ENCODE data around the gene GRP. TPM values are rescaled to one million over a fixed set of nuclear protein-coding genes. Genes with fewer than 3 reads are reported as not detected.

GRP gene
- total RNA-seq, 1 experiment from 2014 or later, result not detected

DNA sequence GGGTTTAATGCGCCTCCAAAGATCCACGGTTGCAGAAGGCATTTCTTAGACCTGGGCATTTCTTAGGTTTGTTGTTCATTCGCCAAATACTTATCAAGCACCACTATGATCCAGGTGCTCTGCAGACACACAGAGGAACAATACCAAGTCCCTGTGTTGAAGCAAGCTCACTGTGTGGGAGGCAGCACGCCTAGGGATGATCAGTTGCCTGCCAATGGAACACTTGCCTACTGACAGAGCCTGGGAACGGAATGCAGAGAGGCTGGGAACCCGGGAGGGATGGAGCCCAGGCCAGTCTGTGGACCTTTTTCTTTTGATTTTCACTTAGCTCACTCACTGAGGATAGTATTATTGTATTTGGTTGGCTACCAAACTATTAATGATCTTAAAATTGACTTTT, 1.9 kb upstream of the GRP start (continued):
- TF ChIP-seq, protein P1, sequence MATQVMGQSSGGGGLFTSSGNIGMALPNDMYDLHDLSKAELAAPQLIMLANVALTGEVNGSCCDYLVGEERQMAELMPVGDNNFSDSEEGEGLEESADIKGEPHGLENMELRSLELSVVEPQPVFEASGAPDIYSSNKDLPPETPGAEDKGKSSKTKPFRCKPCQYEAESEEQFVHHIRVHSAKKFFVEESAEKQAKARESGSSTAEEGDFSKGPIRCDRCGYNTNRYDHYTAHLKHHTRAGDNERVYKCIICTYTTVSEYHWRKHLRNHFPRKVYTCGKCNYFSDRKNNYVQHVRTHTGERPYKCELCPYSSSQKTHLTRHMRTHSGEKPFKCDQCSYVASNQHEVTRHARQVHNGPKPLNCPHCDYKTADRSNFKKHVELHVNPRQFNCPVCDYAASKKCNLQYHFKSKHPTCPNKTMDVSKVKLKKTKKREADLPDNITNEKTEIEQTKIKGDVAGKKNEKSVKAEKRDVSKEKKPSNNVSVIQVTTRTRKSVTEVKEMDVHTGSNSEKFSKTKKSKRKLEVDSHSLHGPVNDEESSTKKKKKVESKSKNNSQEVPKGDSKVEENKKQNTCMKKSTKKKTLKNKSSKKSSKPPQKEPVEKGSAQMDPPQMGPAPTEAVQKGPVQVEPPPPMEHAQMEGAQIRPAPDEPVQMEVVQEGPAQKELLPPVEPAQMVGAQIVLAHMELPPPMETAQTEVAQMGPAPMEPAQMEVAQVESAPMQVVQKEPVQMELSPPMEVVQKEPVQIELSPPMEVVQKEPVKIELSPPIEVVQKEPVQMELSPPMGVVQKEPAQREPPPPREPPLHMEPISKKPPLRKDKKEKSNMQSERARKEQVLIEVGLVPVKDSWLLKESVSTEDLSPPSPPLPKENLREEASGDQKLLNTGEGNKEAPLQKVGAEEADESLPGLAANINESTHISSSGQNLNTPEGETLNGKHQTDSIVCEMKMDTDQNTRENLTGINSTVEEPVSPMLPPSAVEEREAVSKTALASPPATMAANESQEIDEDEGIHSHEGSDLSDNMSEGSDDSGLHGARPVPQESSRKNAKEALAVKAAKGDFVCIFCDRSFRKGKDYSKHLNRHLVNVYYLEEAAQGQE (IDR thresholded peaks at IDR 0.05; ENCODE audit: low read depth), result no peak

DNA sequence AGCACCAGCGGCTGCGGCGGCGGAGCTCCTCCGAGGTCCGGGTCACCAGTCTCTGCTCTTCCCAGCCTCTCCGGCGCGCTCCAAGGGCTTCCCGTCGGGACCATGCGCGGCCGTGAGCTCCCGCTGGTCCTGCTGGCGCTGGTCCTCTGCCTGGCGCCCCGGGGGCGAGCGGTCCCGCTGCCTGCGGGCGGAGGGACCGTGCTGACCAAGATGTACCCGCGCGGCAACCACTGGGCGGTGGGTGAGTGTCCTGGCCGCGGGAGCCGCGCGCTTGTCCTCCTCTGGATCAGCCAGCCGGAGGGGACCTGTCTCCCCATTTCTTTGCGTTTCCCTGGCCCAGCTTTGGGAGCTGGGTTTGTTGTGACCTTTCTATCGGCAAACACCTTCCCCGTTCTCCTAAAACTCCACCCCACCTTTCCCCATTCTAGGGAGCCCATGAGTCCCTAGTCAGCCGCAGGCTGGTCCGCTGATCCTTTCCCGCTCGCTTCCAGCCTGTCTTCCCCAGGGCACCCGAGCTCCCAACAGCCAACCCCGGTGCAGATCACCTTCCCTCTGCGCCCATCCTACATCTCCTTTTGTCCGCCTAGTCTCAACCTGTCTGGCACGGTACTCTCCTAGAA, 316 bp downstream of the GRP start:
- ChIA-PET RAD21 (ENCODE audit: low non-redundant PET in 1 of 2, low total read pairs in 2 of 2, uncharacterized antibody in 2 of 2, unreplicated experiment in 2 of 2) (interaction anchor here in 1 of 2 experiments (0.7 kb wide), 1 partner anchor 112 kb away, joined by 5 read pairs; no protein-coding TSS in a partner anchor), CTCF (no interaction called here), POLR2A (no interaction called here)
- BruUV-seq (replicated peaks), result no TSS peak
- Histone ChIP-seq H3K9ac (ENCODE audit: low read length) (no peak overlapping the region), H3K4me1 (ENCODE audit: control insufficient read depth in 1 of 2, insufficient read depth in 2 of 2, low read length in 2 of 2) (no peaks in the 10 kb centered on the region), H3K4me3 (replicated peaks in 1 of 2; ENCODE audit: low read depth in 1 of 2, low read length in 2 of 2) (no peak overlapping the region), H4K20me1 (ENCODE audit: insufficient read depth) (no peaks in the 10 kb centered on the region), H3K36me3 (ENCODE audit: control insufficient read depth in 1 of 2, insufficient read depth in 2 of 2, low read length in 2 of 2) (no peaks in the 10 kb centered on the region), H3K27me3 (ENCODE audit: insufficient read depth, low read length) (peaks cover 66% of the 10 kb centered on the region), H3K4me2 (ENCODE audit: low read length) (no peak overlapping the region), H3K9me2 (ENCODE audit: insufficient read depth) (no peaks in the 10 kb centered on the region), H3K79me2 (ENCODE audit: insufficient read depth, low read length) (no peaks in the 10 kb centered on the region), H3K9me3 (ENCODE audit: control insufficient read depth in 1 of 2, insufficient read depth in 1 of 2, low read depth in 1 of 2, low read length in 2 of 2) (no peaks in the 10 kb centered on the region), H2AFZ (ENCODE audit: low read depth, low read length, poor library complexity, severe bottlenecking) (no peak overlapping the region), H3K27ac (ENCODE audit: low read depth, low read length) (no peak overlapping the region)
- no peak for ATAC-seq
- TF ChIP-seq, protein P2, sequence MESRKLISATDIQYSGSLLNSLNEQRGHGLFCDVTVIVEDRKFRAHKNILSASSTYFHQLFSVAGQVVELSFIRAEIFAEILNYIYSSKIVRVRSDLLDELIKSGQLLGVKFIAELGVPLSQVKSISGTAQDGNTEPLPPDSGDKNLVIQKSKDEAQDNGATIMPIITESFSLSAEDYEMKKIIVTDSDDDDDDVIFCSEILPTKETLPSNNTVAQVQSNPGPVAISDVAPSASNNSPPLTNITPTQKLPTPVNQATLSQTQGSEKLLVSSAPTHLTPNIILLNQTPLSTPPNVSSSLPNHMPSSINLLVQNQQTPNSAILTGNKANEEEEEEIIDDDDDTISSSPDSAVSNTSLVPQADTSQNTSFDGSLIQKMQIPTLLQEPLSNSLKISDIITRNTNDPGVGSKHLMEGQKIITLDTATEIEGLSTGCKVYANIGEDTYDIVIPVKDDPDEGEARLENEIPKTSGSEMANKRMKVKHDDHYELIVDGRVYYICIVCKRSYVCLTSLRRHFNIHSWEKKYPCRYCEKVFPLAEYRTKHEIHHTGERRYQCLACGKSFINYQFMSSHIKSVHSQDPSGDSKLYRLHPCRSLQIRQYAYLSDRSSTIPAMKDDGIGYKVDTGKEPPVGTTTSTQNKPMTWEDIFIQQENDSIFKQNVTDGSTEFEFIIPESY (IDR thresholded peaks at IDR 0.05; ENCODE audit: extremely low read depth, insufficient replicate concordance, low read length), result no peak
- TF ChIP-seq ZNF274 (IDR thresholded peaks at IDR 0.05; ENCODE audit: low read depth, low read length) (no peak), TCF7L2 (IDR thresholded peaks at IDR 0.05; ENCODE audit: borderline replicate concordance, extremely low read depth, insufficient read depth, insufficient read length) (no peak), SRF (IDR thresholded peaks at IDR 0.05; ENCODE audit: low read depth) (no peak), CBX3 (IDR thresholded peaks at IDR 0.05; ENCODE audit: low read depth) (no peak), FOSL1 (IDR thresholded peaks at IDR 0.05; ENCODE audit: low read depth) (no peak), SP1 (IDR thresholded peaks at IDR 0.05; ENCODE audit: low read depth) (no peak), ELF1 (IDR thresholded peaks at IDR 0.05; ENCODE audit: borderline replicate concordance, low read depth) (no peak), SIN3A (IDR thresholded peaks at IDR 0.05; ENCODE audit: low read depth) (no peak), YY1 (IDR thresholded peaks at IDR 0.05; ENCODE audit: extremely low read depth, insufficient replicate concordance, low read depth, low read length) (no peak), EZH2 (IDR thresholded peaks at IDR 0.05) (no peak), POLR2A (IDR thresholded peaks at IDR 0.05; ENCODE audit: borderline replicate concordance, extremely low read depth, insufficient read depth, insufficient read length) (no peak), ZFX (IDR thresholded peaks at IDR 0.05) (no peak), CEBPB (IDR thresholded peaks at IDR 0.05; ENCODE audit: low read depth) (no peak), JUND (IDR thresholded peaks at IDR 0.05) (no peak)
- TF ChIP-seq, protein P1 (IDR thresholded peaks at IDR 0.05; ENCODE audit: low read depth), result no peak
- intact Hi-C loops (cut with micrococcal nuclease), result no loop called here
- DNase-seq (ENCODE audit: low read depth, low spot score), result no peak
